B cell (primary cell): ENCODE data around the gene LYST. TPM values are rescaled to one million over a fixed set of nuclear protein-coding genes. Genes with fewer than 3 reads are reported as not detected.

Experiments
- ATAC-seq: fragments of 200-7000 bp; cut with Tn5 transposase; one replicate; pipeline ENCODE4 v1.10.0; 2021; ENCODE audit warnings: low read depth, mild to moderate bottlenecking, moderate number of reproducible peaks, moderate library complexity
- CTCF ChIA-PET: fragments of 350-600 bp; sonication (Branson Sonifier 250); formaldehyde crosslinking; loops from one replicate; lab custom pipeline; 2021; ENCODE audit warnings: antibody characterized with exemption, inconsistent platforms; lab: Charles Lee
- POLR2A ChIA-PET: fragments of 350-600 bp; sonication (Branson Sonifier 250); formaldehyde crosslinking; loops from one replicate; lab custom pipeline; 2021; ENCODE audit warnings: antibody characterized with exemption; lab: Charles Lee
- DNase-seq: peaks from one replicate; pipeline ENCODE4 v3.0.0; 2013
- H2AFZ ChIP-seq: 2 replicates; pipeline ENCODE4 v1.6.1; 2012; ENCODE audit warnings: mild to moderate bottlenecking, low read depth, low read length; ENCODE audit not compliant: insufficient read depth, poor library complexity, severe bottlenecking
- H3K27ac ChIP-seq, 2 donors: 1 replicate in 1 of 2; 2 replicates in 1 of 2; pipeline ENCODE4 v1.5.1; 2012 to 2013; ENCODE audit warnings: low read length in 2 of 2, mild to moderate bottlenecking in 2 of 2, moderate library complexity in 1 of 2
- H3K27me3 ChIP-seq, 4 experiments: fragments of 200-600 bp in 1 of 4; sonication (generic) in 1 of 4; replicated peaks in 1 of 4; 1 replicate in 2 of 4; 2 replicates in 2 of 4; pipeline versions ENCODE4 v1.6.1 to v1.7.0; 2013 to 2016; ENCODE audit warnings: low read length in 3 of 4, mild to moderate bottlenecking in 2 of 4, mixed read lengths in 1 of 4, moderate library complexity in 1 of 4; ENCODE audit not compliant: insufficient read depth in 4 of 4, control insufficient read depth in 3 of 4; ENCODE audit errors: control extremely low read depth in 1 of 4
- H3K36me3 ChIP-seq, 2 experiments: replicated peaks in 1 of 2; 1 replicate in 1 of 2; 2 replicates in 1 of 2; pipeline versions ENCODE4 v1.6.1 to v1.7.1; 2013; ENCODE audit warnings: low read length in 1 of 2; ENCODE audit not compliant: insufficient read depth in 2 of 2, control insufficient read depth in 1 of 2; ENCODE audit errors: control extremely low read depth in 1 of 2, extremely low read depth in 1 of 2
- H3K4me1 ChIP-seq, 2 donors: fragments of 200-600 bp in 1 of 2; sonication (generic) in 1 of 2; 1 replicate in 1 of 2; 2 replicates in 1 of 2; pipeline versions ENCODE4 v1.5.1 to v1.6.1; 2013 to 2017; ENCODE audit warnings: low read length in 2 of 2; ENCODE audit not compliant: control insufficient read depth in 2 of 2, insufficient read depth in 2 of 2
- H3K4me2 ChIP-seq: replicated peaks from 2 replicates; pipeline ENCODE3; 2012; ENCODE audit warnings: mild to moderate bottlenecking, low read depth, low read length; ENCODE audit not compliant: poor library complexity, severe bottlenecking
- H3K4me3 ChIP-seq, 5 experiments: fragments of 200-600 bp in 1 of 5; sonication (generic) in 1 of 5; 1 replicate in 3 of 5; 2 replicates in 2 of 5; pipeline versions ENCODE4 v1.5.1 to v1.7.0; 2011 to 2016; ENCODE audit warnings: low read length in 4 of 5, mild to moderate bottlenecking in 4 of 5, low read depth in 2 of 5, control low read depth in 1 of 5, moderate library complexity in 1 of 5; ENCODE audit not compliant: insufficient read depth in 1 of 5; ENCODE audit errors: control extremely low read depth in 1 of 5, extremely low read depth in 1 of 5
- H3K79me2 ChIP-seq: fragments of 200-600 bp; sonication (generic); one replicate; pipeline ENCODE4 v1.6.0; 2016; ENCODE audit warnings: low read length; ENCODE audit not compliant: control insufficient read depth, insufficient read depth
- H3K9ac ChIP-seq: fragments of 200-600 bp; sonication (generic); 2 replicates; pipeline ENCODE4 v1.6.1; 2017; ENCODE audit warnings: mild to moderate bottlenecking, low read length, moderate library complexity
- H3K9me3 ChIP-seq, 3 donors: one replicate each; pipeline versions ENCODE4 v1.6.1 to v1.7.1; 2013; ENCODE audit warnings: low read length in 2 of 3; ENCODE audit not compliant: control insufficient read depth in 2 of 3, insufficient read depth in 1 of 3; ENCODE audit errors: control extremely low read depth in 1 of 3
- H4K20me1 ChIP-seq: 2 replicates; pipeline ENCODE4 v1.6.0; 2012; ENCODE audit warnings: mild to moderate bottlenecking, low read length; ENCODE audit not compliant: insufficient read depth, control insufficient read depth, poor library complexity, severe bottlenecking
- H3K27ac Mint-ChIP-seq: one replicate; pipeline ENCODE4 v1.8.0; 2021; ENCODE audit warnings: mixed read lengths
- H3K27me3 Mint-ChIP-seq: one replicate; pipeline ENCODE4 v1.8.0; 2021; ENCODE audit warnings: mixed read lengths
- H3K4me1 Mint-ChIP-seq: one replicate; pipeline ENCODE4 v1.8.0; 2021; ENCODE audit warnings: mixed read lengths
- H3K4me3 Mint-ChIP-seq: one replicate; pipeline ENCODE4 v1.8.0; 2021; ENCODE audit warnings: mixed read lengths
- H3K9me3 Mint-ChIP-seq: one replicate; pipeline ENCODE4 v1.8.0; 2022; ENCODE audit warnings: mixed read lengths; ENCODE audit not compliant: insufficient read depth
- CTCF ChIP-seq: fragments of 200-600 bp; IDR thresholded peaks from one replicate; pipeline ENCODE4 v1.8.0; 2022; ENCODE audit warnings: antibody characterized with exemption, mild to moderate bottlenecking
- EZH2 ChIP-seq: IDR thresholded peaks from 2 replicates; pipeline ENCODE4 v1.6.1; 2012; ENCODE audit warnings: borderline replicate concordance, low read depth, mild to moderate bottlenecking, moderate library complexity, low read length; ENCODE audit not compliant: insufficient read depth, poor library complexity, severe bottlenecking
- WGBS: methylation state at CpG from one replicate; pipeline ENCODE4 v1.1.5; 2013; ENCODE audit warnings: missing lambda C conversion rate; ENCODE audit not compliant: insufficient coverage; 5-methylcytosine and 5-hydroxymethylcytosine counted together
- intact Hi-C: fragments of 100-400 bp; cut with micrococcal nuclease; formaldehyde crosslinking; loops from one replicate; pipeline ENCODE4 v1.10.0; 2022
- polyA plus RNA-seq: library from polyadenylated mRNA; depleted of rRNA; stranded (reverse); fragments of >200 nt; gene quantifications from 2 replicates; pipeline ENCODE4 v1.2.3, GENCODE V29; 2012
- total RNA-seq, 2 donors: library from RNA; stranded (reverse); fragments of 120-200 nt in 1 of 2; gene quantifications; 1 replicate in 1 of 2; 2 replicates in 1 of 2; pipeline versions ENCODE4 v1.2.3 to v1.2.4, GENCODE V29; 2013 to 2022

Gene LYST
- total and polyA plus RNA-seq, 2 donors (not counting 1 experiment from before 2014, with no cell fraction given): 50.4 to 120 TPM

DNA sequence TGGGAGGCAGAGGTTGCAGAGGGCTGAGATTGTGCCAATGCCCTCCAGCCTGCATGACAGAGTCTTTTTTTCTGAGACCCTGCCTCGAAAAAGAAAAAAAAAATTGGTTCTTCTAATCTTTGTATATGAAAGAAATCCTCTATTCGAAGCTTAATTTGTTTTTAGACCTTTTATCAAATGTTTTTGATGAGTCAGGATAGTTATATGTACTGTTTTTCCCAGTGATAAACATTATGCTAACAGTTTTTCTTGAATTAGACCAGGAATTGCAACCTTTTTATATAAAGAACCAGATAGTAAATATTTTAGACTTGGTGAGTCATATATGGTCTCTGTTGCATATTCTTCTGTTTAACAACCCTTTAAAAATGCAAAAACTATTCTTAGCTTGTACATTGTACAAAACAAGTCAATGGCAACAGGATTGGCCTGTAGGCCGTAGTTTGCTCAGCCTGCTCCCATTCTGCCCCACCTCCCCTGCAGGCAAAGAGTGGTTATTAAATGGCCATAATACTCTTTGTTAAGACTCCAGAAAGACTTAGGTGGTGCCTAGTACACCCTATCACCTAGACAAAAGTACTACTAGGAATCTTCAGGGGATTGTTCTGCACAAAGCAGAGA is 45.2 kb downstream of the LYST start:
- H3K4me1 ChIP-seq: no peaks in the 10 kb centered on the region
- peaks cover 2% of the 10 kb centered on the region for H3K79me2 ChIP-seq
- H3K27me3 Mint-ChIP-seq: no peaks in the 10 kb centered on the region
- ChIA-PET CTCF (interaction anchor here (1.7 to 2.2 kb wide), 3 partner anchors 44 to 151 kb away, joined by 5 to 8 read pairs (median 6); no protein-coding TSS in a partner anchor), POLR2A (no interaction called here)
- H3K9ac ChIP-seq: no peak overlapping the region
- ATAC-seq: no peak
- peaks cover 18% of the 10 kb centered on the region for H3K4me1 Mint-ChIP-seq
- H3K4me2 ChIP-seq: no peak overlapping the region
- DNase-seq: no peak
- H3K4me3 Mint-ChIP-seq: no peak overlapping the region
- no peaks in the 10 kb centered on the region for H3K27me3 ChIP-seq
- H2AFZ ChIP-seq: no peak overlapping the region
- no peaks in the 10 kb centered on the region for H3K9me3 Mint-ChIP-seq
- no peak overlapping the region for H3K27ac ChIP-seq
- WGBS: no CpG with 5 or more reads among the region's 3 CpGs
- H4K20me1 ChIP-seq: peaks cover 21% of the 10 kb centered on the region
- H3K9me3 ChIP-seq: no peaks in the 10 kb centered on the region
- intact Hi-C loops: no loop called here
- H3K4me3 ChIP-seq: no peak overlapping the region
- peaks cover 2 to 3% of the 10 kb centered on the region in 2 experiments for H3K36me3 ChIP-seq
- H3K27ac Mint-ChIP-seq: no peak overlapping the region
- TF ChIP-seq EZH2 (no peak), CTCF (no peak)

GRCh38 chr1:235820061-235820460 is 46.6 kb downstream of the LYST start:
- Histone ChIP-seq H3K27me3 (no peaks in the 10 kb centered on the region), H3K79me2 (no peaks in the 10 kb centered on the region), H3K4me3 (no peak overlapping the region), H3K4me1 (no peaks in the 10 kb centered on the region), H3K9me3 (no peaks in the 10 kb centered on the region), H4K20me1 (peaks cover 13% of the 10 kb centered on the region), H3K27ac (no peak overlapping the region), H3K9ac (no peak overlapping the region), H2AFZ (no peak overlapping the region), H3K36me3 (peaks cover 0 to 3% of the 10 kb centered on the region in 2 experiments), H3K4me2 (no peak overlapping the region)
- whole genome bisulfite sequencing: 100% methylated on average over 1 of the region's 1 CpG
- H3K4me3 Mint-ChIP-seq: no peak overlapping the region
- no peaks in the 10 kb centered on the region for H3K27me3 Mint-ChIP-seq
- ATAC-seq: no peak
- no peak for DNase-seq
- ChIA-PET CTCF (interaction anchor here (0.6 to 2.2 kb wide), 4 partner anchors 45 to 680 kb away, joined by 3 to 8 read pairs (median 4); no protein-coding TSS in a partner anchor), POLR2A (no interaction called here)
- intact Hi-C loops: no loop called here
- no peak overlapping the region for H3K27ac Mint-ChIP-seq
- no peaks in the 10 kb centered on the region for H3K9me3 Mint-ChIP-seq
- no peak for TF ChIP-seq EZH2
- peaks cover 17% of the 10 kb centered on the region for H3K4me1 Mint-ChIP-seq
